ENCODE results near the gene UNC13A.
"Not testable (repeated sequence)": the region's sequence is repeated elsewhere in the genome, so short reads cannot be mapped to it uniquely, and the experiment has no call there.

UNC13A gene

GRCh38 chr19:17570291-17570690 lies 117.9 kb downstream of the UNC13A start:
- DNase-seq (ENCODE audit: low read depth in 2 of 2) = not testable (repeated sequence)

- no peak for DNase-seq (ENCODE audit: low read depth in 2 of 2)
Observed at GRCh38 chr19:17567940-17568339, 120.2 kb downstream of the UNC13A start.

- DNase-seq (ENCODE audit: low read depth in 2 of 2) = no peak
Observed at GRCh38 chr19:17565611-17566010, 122.5 kb downstream of the UNC13A start.

- DNase-seq (ENCODE audit: low read depth in 2 of 2) = no peak
Observed at GRCh38 chr19:17564781-17565180, 123.4 kb downstream of the UNC13A start.

- DNase-seq (ENCODE audit: low read depth in 2 of 2) = no peak
Observed at GRCh38 chr19:17562561-17562960, 125.6 kb downstream of the UNC13A start.

- DNase-seq (ENCODE audit: low read depth in 2 of 2) = no peak
Observed at GRCh38 chr19:17562097-17562496, 126.1 kb downstream of the UNC13A start.

GRCh38 chr19:17560205-17560595 lies 128.0 kb downstream of the UNC13A start:
- no peak for DNase-seq (ENCODE audit: low read depth in 2 of 2)

- DNase-seq (ENCODE audit: low read depth in 2 of 2) = no peak
Observed at GRCh38 chr19:17557466-17557865, 130.7 kb downstream of the UNC13A start.

GRCh38 chr19:17556995-17557394 lies 131.2 kb downstream of the UNC13A start:
- no peak for DNase-seq (ENCODE audit: low read depth in 2 of 2)

- DNase-seq (ENCODE audit: low read depth in 2 of 2) = peak; percentile 9 to 18
Observed at GRCh38 chr19:17555929-17556813, 132.0 kb downstream of the UNC13A start.

GRCh38 chr19:17555480-17555928 lies 132.7 kb downstream of the UNC13A start, which contains the start of gene COLGALT1:
Gene COLGALT1 (plus strand): TSS chr19:17555649. CDS start chr19:17555714, 65 bp downstream.
- peak; percentile 100 for DNase-seq (ENCODE audit: low read depth in 2 of 2)

- no peak for DNase-seq (ENCODE audit: low read depth in 2 of 2)
Observed at GRCh38 chr19:17554968-17555479, 133.1 kb downstream of the UNC13A start.

GRCh38 chr19:17553256-17553655 lies 134.9 kb downstream of the UNC13A start:
- no peak for DNase-seq (ENCODE audit: low read depth in 2 of 2)

- DNase-seq (ENCODE audit: low read depth in 2 of 2) = not testable (repeated sequence)
Observed at GRCh38 chr19:17552735-17553134, 135.4 kb downstream of the UNC13A start.
